Activated CD4-positive, CD25-positive, alpha-beta regulatory T cell treated with anti-CD3 and anti-CD28 coated beads, Interleukin-2, amount 50 U/mL, for 16 hours (primary cell): ENCODE measurements around the gene RBBP5.

Experiments
- DNase-seq: peaks from one replicate; pipeline ENCODE4 v3.0.0-alpha.2; 2020; ENCODE audit warnings: low read depth, low spot score

RBBP5 gene

GRCh38 chr1:205129447-205130029 lies 7.8 kb upstream of the RBBP5 start:
- no peak for DNase-seq

- DNase-seq: no peak
Observed at GRCh38 chr1:205128050-205128449, 6.3 kb upstream of the RBBP5 start.

GRCh38 chr1:205127646-205128045 lies 5.9 kb upstream of the RBBP5 start:
- DNase-seq: no peak

- no peak for DNase-seq
Observed at GRCh38 chr1:205124726-205125125, 2.9 kb upstream of the RBBP5 start.

GRCh38 chr1:205122489-205122882 lies 708 bp upstream of the RBBP5 start:
- DNase-seq: no peak

- DNase-seq: no peak
Observed at GRCh38 chr1:205118752-205119151, 3.0 kb downstream of the RBBP5 start.

GRCh38 chr1:205111354-205111753 lies 10.4 kb downstream of the RBBP5 start:
- DNase-seq: no peak

GRCh38 chr1:205109711-205110110 lies 12.1 kb downstream of the RBBP5 start:
- no peak for DNase-seq

- no peak for DNase-seq
Observed at GRCh38 chr1:205109269-205109668, 12.5 kb downstream of the RBBP5 start.

- no peak for DNase-seq
Observed at GRCh38 chr1:205108464-205108863, 13.3 kb downstream of the RBBP5 start.

- DNase-seq: no peak
Observed at GRCh38 chr1:205107327-205107726, 14.5 kb downstream of the RBBP5 start.

- DNase-seq: no peak
Observed at GRCh38 chr1:205102404-205102803, 19.4 kb downstream of the RBBP5 start.

- no peak for DNase-seq
Observed at GRCh38 chr1:205098242-205098641, 23.5 kb downstream of the RBBP5 start.

- DNase-seq: no peak
Observed at GRCh38 chr1:205095422-205095821, 26.4 kb downstream of the RBBP5 start.

GRCh38 chr1:205091043-205091740 lies 30.6 kb downstream of the RBBP5 start:
- DNase-seq: no peak

GRCh38 chr1:205088341-205088740 lies 33.4 kb downstream of the RBBP5 start:
- DNase-seq: no peak

- no peak for DNase-seq
Observed at GRCh38 chr1:205084360-205084759, 37.4 kb downstream of the RBBP5 start, which contains the start of gene TMEM81. Gene TMEM81 (minus strand): TSS chr1:205084460. CDS start chr1:205084320, 140 bp downstream.

GRCh38 chr1:205082431-205082830 lies 39.3 kb downstream of the RBBP5 start:
- no peak for DNase-seq

- DNase-seq: no peak
Observed at GRCh38 chr1:205077934-205078311, 43.9 kb downstream of the RBBP5 start.

GRCh38 chr1:205077158-205077933 lies 44.4 kb downstream of the RBBP5 start:
- DNase-seq: no peak

GRCh38 chr1:205076245-205076761 lies 45.5 kb downstream of the RBBP5 start:
- DNase-seq: no peak

- no peak for DNase-seq
Observed at GRCh38 chr1:205075642-205076155, 46.1 kb downstream of the RBBP5 start.
